HG02840 (cell line): ENCODE measurements around the gene CLIC5.

Experiments used
- ATAC-seq: cut with Tn5 transposase; IDR thresholded peaks from one replicate; pipeline ENCODE4 v1.9.1; 2021; ENCODE audit warnings: mild to moderate bottlenecking, moderate library complexity, moderate number of reproducible peaks; ENCODE audit not compliant: unreplicated experiment, low FRiP score

CLIC5 gene

GRCh38 chr6:45900808-45901752 is 114.6 kb downstream of the CLIC5 start:
- no peak for ATAC-seq

- no peak for ATAC-seq
Observed at GRCh38 chr6:45899683-45899946, 116.0 kb downstream of the CLIC5 start.

- ATAC-seq: no peak
Observed at GRCh38 chr6:45898941-45899682, 116.5 kb downstream of the CLIC5 start.

- no peak for ATAC-seq
Observed at GRCh38 chr6:45896783-45897441, 118.7 kb downstream of the CLIC5 start.

- ATAC-seq: no peak
Observed at GRCh38 chr6:45895569-45895968, 120.1 kb downstream of the CLIC5 start.

- no peak for ATAC-seq
Observed at GRCh38 chr6:45892696-45893245, 122.9 kb downstream of the CLIC5 start.

GRCh38 chr6:45892196-45892595 is 123.5 kb downstream of the CLIC5 start:
- no peak for ATAC-seq

- ATAC-seq: no peak
Observed at GRCh38 chr6:45886776-45887175, 128.9 kb downstream of the CLIC5 start.

GRCh38 chr6:45884336-45884735 is 131.3 kb downstream of the CLIC5 start:
- ATAC-seq: no peak

GRCh38 chr6:45882671-45883070 is 133.0 kb downstream of the CLIC5 start:
- ATAC-seq: no peak

GRCh38 chr6:45881705-45882467 is 133.8 kb downstream of the CLIC5 start:
- no peak for ATAC-seq

GRCh38 chr6:45880676-45881075 is 135.0 kb downstream of the CLIC5 start:
- no peak for ATAC-seq

- ATAC-seq: no peak
Observed at GRCh38 chr6:45880159-45880558, 135.5 kb downstream of the CLIC5 start.

- ATAC-seq: no peak
Observed at GRCh38 chr6:45877970-45878590, 137.6 kb downstream of the CLIC5 start.

- no peak for ATAC-seq
Observed at GRCh38 chr6:45872827-45873365, 142.8 kb downstream of the CLIC5 start.

GRCh38 chr6:45870531-45870930 is 145.1 kb downstream of the CLIC5 start:
- ATAC-seq: no peak

GRCh38 chr6:45864651-45865050 is 151.0 kb downstream of the CLIC5 start:
- ATAC-seq: no peak

GRCh38 chr6:45858691-45859090 is 157.0 kb downstream of the CLIC5 start:
- no peak for ATAC-seq

GRCh38 chr6:45857827-45858226 is 157.8 kb downstream of the CLIC5 start:
- ATAC-seq: no peak
